Endometrial microvascular endothelial cells (primary cell): ENCODE measurements around the gene GOT2. TPM values are rescaled to one million over a fixed set of nuclear protein-coding genes. Genes with fewer than 3 reads are reported as not detected.
"Not testable (repeated sequence)": the region's sequence is repeated elsewhere in the genome, so short reads cannot be mapped to it uniquely, and the experiment has no call there.

Experiments
- in situ Hi-C: cut with HindIII; loops from 2 replicates; pipeline ENCODE4 v1.10.0; 2017; ENCODE audit warnings: low sequenced_read_pairs, low pct_unique_long_range_greater_than_20kb; ENCODE audit errors: inconsistent ontology term
- total RNA-seq: library from RNA; depleted of rRNA; stranded (reverse); fragments of >200 nt; gene quantifications from one replicate; pipeline ENCODE4 v1.2.3, GENCODE V29; 2015; ENCODE audit errors: inconsistent ontology term

The GOT2 gene
- total RNA-seq, 1 donor from 2014 or later = 168 TPM

- in situ Hi-C loops = no loop called here
Measured at GRCh38 chr16:58661199-58661830, 72.8 kb downstream of the GOT2 start.

- in situ Hi-C loops = not testable (repeated sequence)
Measured at GRCh38 chr16:58659911-58660310, 74.2 kb downstream of the GOT2 start.

DNA sequence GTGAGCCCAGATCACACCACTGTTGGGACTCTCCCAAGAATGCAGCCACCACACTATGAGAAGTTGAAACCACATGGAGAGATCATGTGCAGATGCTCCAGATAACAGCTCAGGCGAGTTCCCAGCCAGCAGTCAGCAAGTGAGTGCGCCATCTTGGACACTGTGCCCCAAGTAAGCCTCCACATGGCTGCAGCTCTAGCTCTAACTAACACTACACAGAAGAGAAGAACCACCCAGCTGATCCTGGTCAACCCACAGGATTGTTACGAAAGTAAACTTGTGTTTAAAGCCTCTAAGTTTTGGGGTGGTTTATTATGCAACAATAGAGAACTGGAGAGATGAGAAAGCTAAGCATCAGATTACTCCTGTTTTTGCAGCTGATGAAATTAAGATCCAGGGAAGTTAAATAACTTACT is 75.3 kb downstream of the GOT2 start:
- in situ Hi-C loops = no loop called here

Other genes starting within 250 kb of the GOT2 start
- gene NDRG4, start 234.2 kb downstream of the GOT2 start, total RNA-seq = 20.8 TPM
- 11.2 TPM for gene SETD6, start 218.8 kb downstream of the GOT2 start, total RNA-seq
- gene CNOT1, start 104.5 kb downstream of the GOT2 start, total RNA-seq = 98.1 TPM
- 26.2 TPM for gene SLC38A7, start 49.5 kb downstream of the GOT2 start, total RNA-seq